ENCODE measurements around the gene MRE11.

MRE11 gene

DNA sequence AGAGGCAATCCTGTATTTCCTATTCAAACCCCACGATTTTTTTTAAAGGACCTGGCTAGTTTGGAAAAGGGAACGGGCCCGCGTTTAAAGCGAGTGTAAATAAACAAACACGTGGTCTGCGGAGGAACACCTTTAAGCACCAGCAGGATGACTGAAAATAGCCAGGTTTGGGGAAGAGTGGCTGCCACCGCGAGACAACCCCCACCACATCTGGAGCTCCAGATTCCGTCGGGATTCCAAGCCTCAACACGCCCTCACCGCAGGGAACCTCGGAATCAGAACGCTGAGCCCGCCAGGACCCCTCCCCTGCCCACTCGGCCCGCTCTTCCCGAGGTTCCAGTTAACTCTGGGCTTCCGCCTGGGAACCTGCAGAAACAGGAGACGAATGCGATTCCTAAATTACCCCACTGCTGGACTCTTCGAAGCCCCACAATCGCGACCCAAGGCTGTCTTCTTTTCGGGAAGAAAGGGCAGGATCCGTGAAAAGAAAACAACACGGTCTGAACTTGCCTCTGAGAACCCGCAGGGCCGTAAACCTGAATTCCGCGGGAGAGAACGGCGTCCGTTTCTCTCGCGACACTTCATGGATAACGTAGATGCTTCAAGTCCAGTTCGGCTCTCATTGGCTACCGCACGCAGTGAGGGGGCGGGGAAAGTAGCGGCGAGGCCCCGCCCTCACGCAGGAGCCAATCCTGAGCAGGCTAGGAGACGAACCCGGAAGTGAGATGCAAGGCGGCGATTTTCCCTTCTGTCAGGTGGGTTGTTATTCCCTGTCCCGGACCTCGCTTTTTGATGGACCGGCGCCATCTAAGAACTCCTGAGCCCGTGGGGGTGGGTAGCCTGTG lies at the start of gene MRE11, which contains the start of gene ANKRD49:
Gene MRE11, minus strand, starts transcription at position 564 of the 845 bp plus-strand sequence. CDS start 1,043 bp downstream, outside the sequence.
Gene ANKRD49, plus strand, starts transcription at position 704 of the 845 bp plus-strand sequence. CDS start 2,710 bp downstream, outside the sequence.
- peak; percentile 97 for DNase-seq (ENCODE audit: low spot score)

GRCh38 chr11:94539420-94539819 lies 45.8 kb upstream of the MRE11 start:
- peak; percentile 36 for DNase-seq (ENCODE audit: low spot score)

DNA sequence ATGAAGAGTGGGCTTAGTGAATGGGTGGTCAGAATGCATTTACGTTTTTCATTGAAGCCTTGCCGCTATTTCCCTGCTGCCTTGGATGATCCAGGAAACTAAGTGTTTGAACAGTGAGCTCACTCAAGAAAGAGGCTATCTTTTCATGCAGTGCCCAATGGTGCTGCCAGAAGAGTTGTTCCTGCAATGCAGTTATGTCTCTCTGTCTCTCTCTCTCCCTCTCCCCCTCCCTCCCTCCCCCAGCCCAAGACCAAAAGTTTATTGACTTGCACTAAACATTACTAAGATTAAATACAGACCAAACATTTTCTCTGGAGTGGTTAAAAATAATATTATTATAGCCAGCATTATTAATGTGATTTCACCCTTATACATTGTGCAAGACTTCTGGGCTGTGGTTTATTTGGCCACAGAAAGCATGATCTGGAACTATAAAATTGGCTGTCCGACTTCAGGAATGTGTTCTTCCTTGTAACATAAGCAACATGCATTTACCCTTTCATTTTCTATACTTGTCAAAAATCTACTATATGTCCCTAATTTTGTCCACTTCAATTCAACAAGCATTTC lies 43.5 kb upstream of the MRE11 start:
- peak; percentile 42 for DNase-seq (ENCODE audit: low spot score)

GRCh38 chr11:94536386-94536785 lies 42.7 kb upstream of the MRE11 start:
- DNase-seq (ENCODE audit: low spot score), result peak; percentile 89

DNA sequence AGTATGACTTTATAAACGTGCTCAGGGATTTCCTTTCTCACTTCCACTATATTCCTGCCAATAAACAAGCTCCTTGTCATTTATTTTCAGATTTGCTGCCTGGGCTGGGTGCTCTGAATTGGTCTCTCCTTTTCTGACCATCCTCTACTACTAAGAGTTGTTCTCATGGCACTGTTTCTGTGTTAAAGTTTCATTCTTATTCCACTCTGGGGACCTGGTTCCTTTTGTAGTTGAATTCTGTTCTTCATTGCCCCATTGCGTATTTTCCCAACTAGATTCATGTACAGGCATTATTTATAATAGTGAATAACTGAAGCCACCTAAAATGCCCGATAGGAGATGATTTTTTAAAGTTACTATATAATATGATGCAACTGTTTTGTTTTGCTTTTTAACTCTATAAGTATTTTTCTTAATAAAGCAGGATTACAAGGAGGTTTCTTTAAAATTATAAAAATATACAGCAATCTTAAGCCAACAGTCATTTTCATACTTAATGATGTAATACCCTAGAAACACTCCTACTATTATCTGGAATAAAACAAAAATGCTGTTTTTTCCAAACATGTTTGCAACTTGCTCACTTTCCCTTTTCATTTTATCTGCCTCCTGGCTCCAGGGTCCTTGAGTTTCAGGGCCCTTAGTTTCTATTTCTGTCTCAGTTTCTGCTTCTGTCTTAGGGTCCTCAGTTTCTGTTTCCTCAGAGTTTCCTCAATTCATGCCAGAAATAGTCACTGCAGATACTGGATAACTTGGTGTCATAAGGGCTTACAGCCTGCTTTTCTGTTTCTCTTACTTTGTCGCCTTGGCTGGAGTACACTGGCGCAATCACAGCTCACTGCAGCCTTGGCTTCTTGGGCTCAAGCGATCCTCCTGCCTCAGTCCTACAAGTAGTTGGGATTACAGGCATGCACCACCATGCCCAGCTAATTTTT lies 40.3 kb upstream of the MRE11 start:
- DNase-seq (ENCODE audit: low spot score), result no peak

- no peak for DNase-seq (ENCODE audit: low spot score)
These were observed 39.6 kb upstream of the MRE11 start for GRCh38 chr11:94533206-94533605.

DNA sequence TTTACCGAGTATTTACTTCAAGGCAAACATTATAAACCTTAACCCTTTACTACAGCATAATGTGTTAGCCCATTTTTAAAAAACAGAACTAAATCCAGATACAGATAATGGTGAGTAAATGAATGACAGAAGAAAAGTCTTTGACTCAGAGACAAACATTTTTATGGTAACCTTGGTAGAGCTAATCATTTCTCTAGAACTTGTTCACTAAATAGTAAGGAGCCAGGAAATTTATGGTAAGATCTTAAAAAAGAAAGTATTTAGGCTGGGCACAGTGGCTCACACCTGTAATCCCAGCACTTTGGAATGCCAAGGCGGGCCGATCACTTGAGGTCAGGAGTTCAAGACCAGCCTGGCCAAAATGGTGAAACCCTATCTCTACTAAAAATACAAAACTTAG lies 38.6 kb upstream of the MRE11 start:
- no peak for DNase-seq (ENCODE audit: low spot score)

DNA sequence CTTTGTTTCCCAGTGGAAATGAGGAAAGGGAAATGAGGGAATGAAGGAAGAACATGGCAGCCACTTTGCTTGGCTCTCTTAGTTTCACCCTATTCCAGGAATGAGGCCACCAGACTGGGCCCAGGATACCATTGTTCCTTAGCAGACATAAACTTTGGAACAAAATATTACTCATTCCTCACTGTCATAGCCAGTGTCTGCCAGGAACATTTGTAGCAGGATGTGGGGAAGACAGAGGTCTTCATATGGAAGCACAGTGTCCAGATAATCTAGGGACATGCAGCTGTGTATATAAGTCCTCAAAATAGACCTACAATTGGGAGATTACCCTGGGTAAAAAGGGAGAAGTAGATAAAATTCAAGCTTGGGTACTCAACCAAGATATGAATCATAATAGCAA lies 34.9 kb upstream of the MRE11 start:
- no peak for DNase-seq (ENCODE audit: low spot score)

DNA sequence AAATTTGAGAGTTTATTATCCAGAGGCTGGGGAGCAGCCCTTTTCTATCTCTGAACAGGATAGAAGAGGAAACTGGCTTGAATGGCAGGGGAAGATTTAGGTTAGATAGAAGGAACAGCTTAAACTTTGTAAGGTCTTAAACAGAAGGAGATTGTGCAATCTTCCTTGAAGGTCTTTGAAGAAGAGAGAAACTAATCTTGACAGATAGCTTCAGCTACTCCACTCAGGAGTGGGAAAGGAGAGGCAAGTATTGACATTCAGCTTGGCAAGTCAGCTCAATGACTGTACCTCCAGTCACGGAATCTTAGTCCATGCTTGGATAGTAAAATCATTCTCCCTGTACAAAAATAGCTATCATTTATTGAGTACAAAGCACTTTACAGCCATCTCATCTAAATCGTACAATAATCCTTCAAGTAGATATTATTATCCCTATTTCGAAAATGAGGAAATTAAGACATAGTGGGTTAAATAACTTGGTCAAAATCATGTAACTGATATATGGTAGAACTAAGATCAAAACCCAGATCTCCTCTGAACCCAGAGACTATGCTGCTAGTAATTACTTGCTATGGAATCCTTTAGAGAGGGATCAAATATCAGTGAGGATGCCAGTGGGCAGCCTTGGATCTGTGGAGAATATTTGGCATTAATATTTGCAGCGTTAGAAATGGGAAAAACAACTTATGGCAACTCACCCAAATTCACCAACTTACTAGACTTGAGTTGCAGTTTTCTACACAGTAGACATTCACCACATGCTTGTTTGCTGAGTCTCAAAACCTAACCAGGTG lies 33.2 kb upstream of the MRE11 start:
- no peak for DNase-seq (ENCODE audit: low spot score)

DNA sequence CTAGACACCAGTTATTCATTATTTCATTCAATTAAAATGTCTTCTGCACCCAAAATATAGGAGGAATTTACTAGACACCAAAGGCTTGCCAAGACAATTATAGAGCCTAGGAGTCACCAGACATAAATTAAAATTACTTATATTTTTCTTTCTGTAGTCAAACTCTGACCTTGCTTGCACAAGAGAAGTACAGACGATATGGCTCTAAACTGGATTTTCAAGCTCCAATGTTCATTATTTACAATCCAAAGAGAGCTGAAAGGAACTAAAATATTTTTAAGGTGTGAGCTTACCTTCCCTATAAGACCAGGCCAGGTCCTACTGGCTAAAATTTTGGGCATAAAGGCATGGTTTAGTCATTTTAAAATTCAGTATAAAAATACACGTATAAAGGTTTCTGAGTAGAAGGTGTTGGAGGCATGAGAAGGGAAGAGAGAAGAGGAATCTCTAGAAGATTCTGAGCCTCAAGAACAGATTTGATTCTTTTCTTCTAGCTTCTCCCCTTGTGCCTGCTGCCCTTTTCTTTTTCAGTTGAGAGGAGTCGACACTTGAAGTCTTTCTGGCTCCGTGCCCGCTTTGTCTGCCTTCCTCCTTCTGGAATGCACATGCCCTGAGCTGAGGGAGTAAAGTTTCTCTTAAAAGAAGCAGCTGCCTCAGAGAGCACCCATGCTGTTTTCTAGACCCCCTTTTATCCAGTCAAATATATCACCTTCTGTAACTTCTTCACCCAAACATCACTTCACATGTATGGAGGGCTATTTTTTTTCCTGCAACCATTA lies 32.1 kb upstream of the MRE11 start:
- DNase-seq (ENCODE audit: low spot score), result no peak

DNA sequence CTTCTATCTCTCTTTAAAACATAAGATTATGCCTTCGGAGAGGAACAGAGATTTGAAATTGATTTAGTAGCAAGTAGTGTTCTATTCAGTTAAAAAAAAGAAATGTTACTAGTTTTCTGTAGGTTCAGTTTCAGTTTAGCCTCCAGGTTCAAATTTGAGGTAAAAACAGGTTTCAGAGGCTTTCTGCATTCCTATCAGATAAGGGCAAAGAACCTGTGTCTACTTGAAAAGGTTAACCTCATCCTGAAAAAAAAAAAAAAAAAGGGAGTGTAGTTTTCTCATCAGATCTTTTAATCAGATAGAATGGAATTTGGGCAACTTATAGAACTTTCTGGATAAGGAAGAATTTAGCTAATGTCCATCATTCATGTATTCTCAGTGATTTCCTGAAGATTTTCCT lies 30.7 kb upstream of the MRE11 start:
- DNase-seq (ENCODE audit: low spot score), result no peak

GRCh38 chr11:94521684-94522083 lies 28.0 kb upstream of the MRE11 start:
- DNase-seq (ENCODE audit: low spot score), result peak; percentile 55

GRCh38 chr11:94519478-94520084 lies 25.9 kb upstream of the MRE11 start:
- DNase-seq (ENCODE audit: low spot score), result peak; percentile 27

- no peak for DNase-seq (ENCODE audit: low spot score)
These were observed 24.7 kb upstream of the MRE11 start for GRCh38 chr11:94518300-94518699.

DNA sequence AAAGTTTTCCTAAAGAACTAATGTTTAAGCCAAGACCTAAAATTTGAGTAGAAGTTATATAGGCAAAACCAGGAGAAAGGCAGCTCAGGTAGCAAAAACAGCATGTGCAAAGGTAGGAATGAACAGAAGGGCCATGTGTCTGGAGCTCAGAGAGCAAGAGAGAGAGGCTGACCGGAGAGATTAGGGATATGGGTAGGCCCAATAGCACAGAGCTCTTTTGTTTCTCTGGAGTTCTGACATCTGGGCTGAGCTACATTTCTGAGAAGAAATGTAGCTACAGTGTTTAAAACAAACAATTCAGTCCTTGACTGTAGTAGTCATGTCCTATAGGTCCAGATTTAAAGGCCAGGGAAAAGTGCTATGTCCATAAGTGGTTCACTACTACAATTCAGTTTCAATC lies 23.1 kb upstream of the MRE11 start:
- DNase-seq (ENCODE audit: low spot score), result no peak

- DNase-seq (ENCODE audit: low spot score), result no peak
These were observed 21.8 kb upstream of the MRE11 start for GRCh38 chr11:94515398-94515797.

- no peak for DNase-seq (ENCODE audit: low spot score)
These were observed 19.4 kb upstream of the MRE11 start for GRCh38 chr11:94513091-94513490.

GRCh38 chr11:94511932-94512781 lies 18.5 kb upstream of the MRE11 start, which contains the start of gene C11orf97:
Gene C11orf97, plus strand, starts transcription at chr11:94512461. Its CDS starts 68 bp downstream, at chr11:94512529.
- peak; percentile 46 for DNase-seq (ENCODE audit: low spot score)

GRCh38 chr11:94507485-94507884 lies 13.8 kb upstream of the MRE11 start:
- no peak for DNase-seq (ENCODE audit: low spot score)
